Measurements from ENCODE around the gene STK17A.
A peak's percentile ranks its signal among the peaks of the same experiment; 100 is the strongest.

STK17A gene

DNA sequence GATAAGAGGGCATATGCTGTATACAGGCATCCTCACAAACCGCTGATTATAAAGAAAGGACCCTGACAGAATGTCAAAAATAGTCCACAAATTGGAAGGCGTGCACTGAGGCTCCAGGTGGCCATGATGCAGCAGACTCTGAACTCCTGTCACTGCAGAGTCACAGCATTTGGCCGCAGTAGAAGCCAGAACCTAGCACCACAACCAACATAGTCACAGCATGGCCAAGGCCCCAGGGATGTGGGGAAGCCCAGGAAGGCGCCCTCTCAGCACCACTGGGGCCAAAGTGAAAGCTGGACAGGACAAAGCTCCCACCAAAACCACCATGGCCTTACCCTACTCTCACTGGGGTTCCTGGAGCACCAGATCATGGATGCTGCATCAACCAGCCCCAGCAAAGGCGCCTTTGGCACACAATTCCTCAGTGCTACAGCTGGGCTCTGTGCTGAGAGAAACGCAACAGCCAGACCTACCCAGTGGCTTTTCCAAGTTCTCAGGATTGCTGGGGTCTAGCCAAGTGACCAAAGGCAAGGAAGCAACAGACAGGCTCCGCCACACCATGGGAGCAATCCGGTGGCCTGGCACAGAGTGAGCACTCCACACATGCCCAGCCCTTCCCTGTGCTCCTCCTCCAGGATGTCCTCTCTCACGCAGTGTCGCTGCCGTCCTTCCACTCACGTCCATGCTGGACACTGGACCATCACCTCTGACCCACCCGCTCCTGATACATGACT is 60.2 kb downstream of the STK17A start:
- no peaks in the 10 kb centered on the region for H3K27me3 ChIP-seq (ENCODE audit: insufficient read depth, low read length, poor library complexity)
- ATAC-seq (ENCODE audit: insufficient read depth, low read depth) (peak; percentile 41; the same call in 2 of the 3 replicates), DNase-seq (no peak)
- H4K20me1 ChIP-seq (ENCODE audit: insufficient read depth, low read length): peaks cover 56% of the 10 kb centered on the region
- H3K9ac ChIP-seq (ENCODE audit: low read depth, low read length): no peak overlapping the region
- peaks cover 19% of the 10 kb centered on the region for H3K4me1 ChIP-seq (ENCODE audit: insufficient read depth, low read length)
- H3K9me3 ChIP-seq (ENCODE audit: insufficient read depth, low read length, severe bottlenecking): no peaks in the 10 kb centered on the region
- no peak overlapping the region for H3K4me2 ChIP-seq (ENCODE audit: insufficient read depth, low read length)
- H3K36me3 ChIP-seq (ENCODE audit: insufficient read depth, low read length): peaks cover 93% of the 10 kb centered on the region
- no peak overlapping the region for H3K27ac ChIP-seq (ENCODE audit: low read length)
- H2AFZ ChIP-seq (ENCODE audit: low read depth, low read length): no peak overlapping the region
- no peak for TF ChIP-seq EZH2 (IDR thresholded peaks at IDR 0.05; ENCODE audit: borderline replicate concordance, low read depth, low read length, severe bottlenecking)
- TF ChIP-seq, protein P1, sequence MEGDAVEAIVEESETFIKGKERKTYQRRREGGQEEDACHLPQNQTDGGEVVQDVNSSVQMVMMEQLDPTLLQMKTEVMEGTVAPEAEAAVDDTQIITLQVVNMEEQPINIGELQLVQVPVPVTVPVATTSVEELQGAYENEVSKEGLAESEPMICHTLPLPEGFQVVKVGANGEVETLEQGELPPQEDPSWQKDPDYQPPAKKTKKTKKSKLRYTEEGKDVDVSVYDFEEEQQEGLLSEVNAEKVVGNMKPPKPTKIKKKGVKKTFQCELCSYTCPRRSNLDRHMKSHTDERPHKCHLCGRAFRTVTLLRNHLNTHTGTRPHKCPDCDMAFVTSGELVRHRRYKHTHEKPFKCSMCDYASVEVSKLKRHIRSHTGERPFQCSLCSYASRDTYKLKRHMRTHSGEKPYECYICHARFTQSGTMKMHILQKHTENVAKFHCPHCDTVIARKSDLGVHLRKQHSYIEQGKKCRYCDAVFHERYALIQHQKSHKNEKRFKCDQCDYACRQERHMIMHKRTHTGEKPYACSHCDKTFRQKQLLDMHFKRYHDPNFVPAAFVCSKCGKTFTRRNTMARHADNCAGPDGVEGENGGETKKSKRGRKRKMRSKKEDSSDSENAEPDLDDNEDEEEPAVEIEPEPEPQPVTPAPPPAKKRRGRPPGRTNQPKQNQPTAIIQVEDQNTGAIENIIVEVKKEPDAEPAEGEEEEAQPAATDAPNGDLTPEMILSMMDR (IDR thresholded peaks at IDR 0.05; ENCODE audit: borderline replicate concordance, extremely low read depth, low read length, poor library complexity, severe bottlenecking): no peak
- H3K4me3 ChIP-seq (ENCODE audit: low read depth in 1 of 2, low read length in 2 of 2): no peak overlapping the region
- H3K79me2 ChIP-seq (ENCODE audit: insufficient read depth, low read length): peaks cover 43% of the 10 kb centered on the region

DNA sequence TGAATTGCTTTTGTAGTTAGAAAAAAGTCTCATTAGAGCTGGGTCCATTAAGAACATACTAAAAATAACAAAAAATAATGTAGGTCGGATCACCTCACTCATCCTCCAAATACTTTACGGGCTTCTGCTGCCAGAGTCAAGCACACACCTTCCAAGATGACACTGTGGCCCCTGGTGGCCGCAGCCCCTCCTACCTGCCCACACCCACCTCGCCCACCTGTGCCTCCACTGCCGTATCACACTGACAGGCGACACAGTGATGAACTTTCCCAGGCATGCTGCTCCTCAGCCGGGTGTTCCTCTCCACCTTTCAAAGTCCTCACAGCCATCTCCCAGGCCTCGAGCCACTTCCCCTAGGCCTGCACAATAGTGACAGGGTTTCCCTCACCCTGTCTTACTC is 60.9 kb downstream of the STK17A start:
- no peaks in the 10 kb centered on the region for H3K9me3 ChIP-seq (ENCODE audit: insufficient read depth, low read length, severe bottlenecking)
- no peak overlapping the region for H3K9ac ChIP-seq (ENCODE audit: low read depth, low read length)
- peaks cover 60% of the 10 kb centered on the region for H4K20me1 ChIP-seq (ENCODE audit: insufficient read depth, low read length)
- peaks cover 87% of the 10 kb centered on the region for H3K36me3 ChIP-seq (ENCODE audit: insufficient read depth, low read length)
- ATAC-seq (ENCODE audit: insufficient read depth, low read depth) (no peak), DNase-seq (no peak)
- peaks cover 27% of the 10 kb centered on the region for H3K4me1 ChIP-seq (ENCODE audit: insufficient read depth, low read length)
- TF ChIP-seq, protein P1 (IDR thresholded peaks at IDR 0.05; ENCODE audit: borderline replicate concordance, extremely low read depth, low read length, poor library complexity, severe bottlenecking): no peak
- no peak for TF ChIP-seq EZH2 (IDR thresholded peaks at IDR 0.05; ENCODE audit: borderline replicate concordance, low read depth, low read length, severe bottlenecking)
- no peak overlapping the region for H2AFZ ChIP-seq (ENCODE audit: low read depth, low read length)
- H3K4me3 ChIP-seq (ENCODE audit: low read depth in 1 of 2, low read length in 2 of 2): no peak overlapping the region
- no peak overlapping the region for H3K27ac ChIP-seq (ENCODE audit: low read length)
- H3K79me2 ChIP-seq (ENCODE audit: insufficient read depth, low read length): peaks cover 44% of the 10 kb centered on the region
- H3K27me3 ChIP-seq (ENCODE audit: insufficient read depth, low read length, poor library complexity): no peaks in the 10 kb centered on the region
- H3K4me2 ChIP-seq (ENCODE audit: insufficient read depth, low read length): no peak overlapping the region

- Histone ChIP-seq H4K20me1 (ENCODE audit: insufficient read depth, low read length) (peaks cover 66% of the 10 kb centered on the region), H3K27ac (ENCODE audit: low read length) (no peak overlapping the region), H3K79me2 (ENCODE audit: insufficient read depth, low read length) (peaks cover 42% of the 10 kb centered on the region), H3K36me3 (ENCODE audit: insufficient read depth, low read length) (peaks cover 68% of the 10 kb centered on the region), H3K4me1 (ENCODE audit: insufficient read depth, low read length) (peaks cover 46% of the 10 kb centered on the region), H3K4me2 (ENCODE audit: insufficient read depth, low read length) (no peak overlapping the region), H2AFZ (ENCODE audit: low read depth, low read length) (no peak overlapping the region), H3K9me3 (ENCODE audit: insufficient read depth, low read length, severe bottlenecking) (no peaks in the 10 kb centered on the region), H3K4me3 (ENCODE audit: low read depth in 1 of 2, low read length in 2 of 2) (no peak overlapping the region), H3K9ac (ENCODE audit: low read depth, low read length) (no peak overlapping the region), H3K27me3 (ENCODE audit: insufficient read depth, low read length, poor library complexity) (no peaks in the 10 kb centered on the region)
- no peak for TF ChIP-seq EZH2 (IDR thresholded peaks at IDR 0.05; ENCODE audit: borderline replicate concordance, low read depth, low read length, severe bottlenecking)
- ATAC-seq (ENCODE audit: insufficient read depth, low read depth) (no peak), DNase-seq (no peak)
Observed at GRCh38 chr7:43645699-43646226, 62.9 kb downstream of the STK17A start.

DNA sequence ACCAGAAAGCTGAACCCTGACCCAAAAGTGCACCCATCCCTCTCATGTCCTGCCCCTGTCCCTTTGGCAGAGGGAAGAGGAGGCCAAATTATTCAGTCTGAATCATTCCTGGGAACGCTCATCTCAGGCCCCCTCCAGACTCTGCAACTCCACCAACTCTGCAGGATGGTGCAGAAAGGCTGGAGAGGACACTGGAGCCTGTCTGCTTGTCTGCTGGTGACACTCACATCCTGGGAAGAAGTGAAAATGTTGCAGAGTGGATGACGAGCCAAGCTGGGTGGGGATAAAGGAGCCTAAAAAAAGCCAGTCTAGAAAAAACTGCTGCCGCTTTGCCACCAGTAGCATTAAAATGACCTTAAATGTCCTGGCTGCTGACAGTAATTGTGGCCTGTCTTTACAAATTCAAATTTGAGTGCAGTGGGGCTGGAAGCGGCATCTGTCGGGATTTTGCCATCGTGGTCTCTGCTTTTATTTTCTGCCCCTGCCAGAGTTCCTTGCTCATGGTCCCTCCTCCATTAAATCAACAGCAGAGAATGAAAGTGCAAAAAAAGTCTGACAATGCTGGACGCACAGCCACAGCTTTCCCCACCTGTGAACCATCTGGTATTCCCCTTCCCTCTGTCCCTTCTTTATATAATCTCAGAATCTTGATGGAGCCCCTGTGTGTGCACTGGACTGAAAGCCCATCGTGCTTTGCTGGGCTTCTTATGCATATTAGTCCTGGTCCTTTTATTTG is 63.9 kb downstream of the STK17A start:
- no peak overlapping the region for H2AFZ ChIP-seq (ENCODE audit: low read depth, low read length)
- H3K27me3 ChIP-seq (ENCODE audit: insufficient read depth, low read length, poor library complexity): no peaks in the 10 kb centered on the region
- H3K79me2 ChIP-seq (ENCODE audit: insufficient read depth, low read length): peaks cover 46% of the 10 kb centered on the region
- 0 out of 2 replicates have a peak overlapping the region, but pooled peaks have one; percentile 56 for H3K4me2 ChIP-seq (ENCODE audit: insufficient read depth, low read length)
- no peak for DNase-seq
- no peak overlapping the region for H3K9ac ChIP-seq (ENCODE audit: low read depth, low read length)
- H3K36me3 ChIP-seq (ENCODE audit: insufficient read depth, low read length): peaks cover 65% of the 10 kb centered on the region
- no peaks in the 10 kb centered on the region for H3K9me3 ChIP-seq (ENCODE audit: insufficient read depth, low read length, severe bottlenecking)
- peaks cover 56% of the 10 kb centered on the region for H3K4me1 ChIP-seq (ENCODE audit: insufficient read depth, low read length)
- peak overlapping the region; percentile 67; the same call in 1 of the 2 replicates for H3K27ac ChIP-seq (ENCODE audit: low read length)
- no peak overlapping the region for H3K4me3 ChIP-seq (ENCODE audit: low read depth in 1 of 2, low read length in 2 of 2)
- TF ChIP-seq, protein P1 (IDR thresholded peaks at IDR 0.05; ENCODE audit: borderline replicate concordance, extremely low read depth, low read length, poor library complexity, severe bottlenecking): no peak
- no peak for TF ChIP-seq EZH2 (IDR thresholded peaks at IDR 0.05; ENCODE audit: borderline replicate concordance, low read depth, low read length, severe bottlenecking)
- no peak for ATAC-seq (ENCODE audit: insufficient read depth, low read depth)
- H4K20me1 ChIP-seq (ENCODE audit: insufficient read depth, low read length): peaks cover 73% of the 10 kb centered on the region
